ENCODE data around the gene PEDS1. TPM values are rescaled to one million over a fixed set of nuclear protein-coding genes. Genes with fewer than 3 reads are reported as not detected.

PEDS1 gene
- total RNA-seq, 1 donor from 2014 or later: 39.7 TPM

DNA sequence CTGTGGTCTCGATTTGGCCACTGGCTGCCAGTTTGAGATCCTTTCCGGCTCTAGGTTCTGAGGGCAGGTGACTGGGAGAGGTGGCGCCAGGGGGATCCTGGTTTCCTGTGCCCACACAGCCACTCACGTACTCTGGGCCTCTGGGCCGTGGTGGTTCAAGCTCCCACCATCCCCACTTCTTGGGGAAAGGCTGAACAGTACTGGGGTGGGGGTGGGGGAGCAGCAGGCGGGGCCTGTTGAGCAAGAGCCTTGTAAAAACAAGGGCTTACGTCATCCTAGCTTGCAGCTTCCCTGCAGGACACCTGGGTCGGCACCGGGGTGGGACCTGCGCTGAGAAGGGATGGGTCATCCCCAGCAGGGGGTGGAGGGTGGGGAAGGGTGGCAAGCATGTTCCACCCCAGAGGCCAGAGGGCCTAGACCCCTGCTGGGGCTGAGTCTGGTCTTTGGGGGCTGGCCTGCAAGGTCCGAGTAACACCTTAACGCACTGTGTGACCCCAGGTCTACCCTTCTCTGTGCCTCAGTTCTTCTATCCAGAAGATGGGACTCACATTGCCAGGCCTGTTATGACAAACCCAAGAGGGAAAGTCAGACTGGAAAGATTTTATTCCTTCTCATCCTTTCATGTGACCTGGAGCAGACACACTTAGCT is 34.0 kb upstream of the PEDS1 start:
- no peaks in the 10 kb centered on the region for H3K9me3 Mint-ChIP-seq (ENCODE audit: unreplicated experiment)
- no peak overlapping the region for H3K27ac Mint-ChIP-seq (ENCODE audit: unreplicated experiment)
- H3K27me3 Mint-ChIP-seq (ENCODE audit: unreplicated experiment): peaks cover 8% of the 10 kb centered on the region
- peaks cover 8% of the 10 kb centered on the region for H3K4me1 Mint-ChIP-seq (ENCODE audit: unreplicated experiment)
- TF ChIP-seq, protein P1, sequence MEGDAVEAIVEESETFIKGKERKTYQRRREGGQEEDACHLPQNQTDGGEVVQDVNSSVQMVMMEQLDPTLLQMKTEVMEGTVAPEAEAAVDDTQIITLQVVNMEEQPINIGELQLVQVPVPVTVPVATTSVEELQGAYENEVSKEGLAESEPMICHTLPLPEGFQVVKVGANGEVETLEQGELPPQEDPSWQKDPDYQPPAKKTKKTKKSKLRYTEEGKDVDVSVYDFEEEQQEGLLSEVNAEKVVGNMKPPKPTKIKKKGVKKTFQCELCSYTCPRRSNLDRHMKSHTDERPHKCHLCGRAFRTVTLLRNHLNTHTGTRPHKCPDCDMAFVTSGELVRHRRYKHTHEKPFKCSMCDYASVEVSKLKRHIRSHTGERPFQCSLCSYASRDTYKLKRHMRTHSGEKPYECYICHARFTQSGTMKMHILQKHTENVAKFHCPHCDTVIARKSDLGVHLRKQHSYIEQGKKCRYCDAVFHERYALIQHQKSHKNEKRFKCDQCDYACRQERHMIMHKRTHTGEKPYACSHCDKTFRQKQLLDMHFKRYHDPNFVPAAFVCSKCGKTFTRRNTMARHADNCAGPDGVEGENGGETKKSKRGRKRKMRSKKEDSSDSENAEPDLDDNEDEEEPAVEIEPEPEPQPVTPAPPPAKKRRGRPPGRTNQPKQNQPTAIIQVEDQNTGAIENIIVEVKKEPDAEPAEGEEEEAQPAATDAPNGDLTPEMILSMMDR (IDR thresholded peaks at IDR 0.05; ENCODE audit: unreplicated experiment): no peak
- H3K36me3 Mint-ChIP-seq (ENCODE audit: low read depth, unreplicated experiment): peaks cover 3% of the 10 kb centered on the region
- H3K4me3 Mint-ChIP-seq (ENCODE audit: unreplicated experiment): no peak overlapping the region
- no peak for DNase-seq (ENCODE audit: low spot score)

DNA sequence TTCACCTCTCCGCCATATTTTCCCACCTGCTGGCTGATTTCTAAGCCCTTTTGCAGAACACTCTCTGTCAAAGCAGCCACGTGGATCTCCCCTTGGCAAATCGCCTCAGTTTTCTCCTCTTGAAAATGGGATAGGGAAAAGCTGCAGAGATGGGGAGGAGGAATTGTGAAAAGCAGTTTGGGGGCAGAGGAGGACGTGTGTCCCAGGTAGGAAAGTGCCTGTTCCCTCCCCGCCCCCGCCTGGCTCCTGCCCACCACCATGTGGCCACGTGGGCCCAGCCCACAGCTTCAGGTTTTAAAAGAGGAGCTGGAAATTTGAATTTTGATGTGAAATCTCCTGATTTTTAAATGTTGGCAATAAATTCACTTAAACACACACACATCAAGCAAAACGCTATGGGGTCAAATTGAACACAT is 33.5 kb upstream of the PEDS1 start:
- peaks cover 5% of the 10 kb centered on the region for H3K4me1 Mint-ChIP-seq (ENCODE audit: unreplicated experiment)
- H3K36me3 Mint-ChIP-seq (ENCODE audit: low read depth, unreplicated experiment): no peaks in the 10 kb centered on the region
- H3K4me3 Mint-ChIP-seq (ENCODE audit: unreplicated experiment): no peak overlapping the region
- H3K9me3 Mint-ChIP-seq (ENCODE audit: unreplicated experiment): no peaks in the 10 kb centered on the region
- no peak for DNase-seq (ENCODE audit: low spot score)
- TF ChIP-seq, protein P1 (IDR thresholded peaks at IDR 0.05; ENCODE audit: unreplicated experiment): no peak
- no peak overlapping the region for H3K27ac Mint-ChIP-seq (ENCODE audit: unreplicated experiment)
- peaks cover 8% of the 10 kb centered on the region for H3K27me3 Mint-ChIP-seq (ENCODE audit: unreplicated experiment)

DNA sequence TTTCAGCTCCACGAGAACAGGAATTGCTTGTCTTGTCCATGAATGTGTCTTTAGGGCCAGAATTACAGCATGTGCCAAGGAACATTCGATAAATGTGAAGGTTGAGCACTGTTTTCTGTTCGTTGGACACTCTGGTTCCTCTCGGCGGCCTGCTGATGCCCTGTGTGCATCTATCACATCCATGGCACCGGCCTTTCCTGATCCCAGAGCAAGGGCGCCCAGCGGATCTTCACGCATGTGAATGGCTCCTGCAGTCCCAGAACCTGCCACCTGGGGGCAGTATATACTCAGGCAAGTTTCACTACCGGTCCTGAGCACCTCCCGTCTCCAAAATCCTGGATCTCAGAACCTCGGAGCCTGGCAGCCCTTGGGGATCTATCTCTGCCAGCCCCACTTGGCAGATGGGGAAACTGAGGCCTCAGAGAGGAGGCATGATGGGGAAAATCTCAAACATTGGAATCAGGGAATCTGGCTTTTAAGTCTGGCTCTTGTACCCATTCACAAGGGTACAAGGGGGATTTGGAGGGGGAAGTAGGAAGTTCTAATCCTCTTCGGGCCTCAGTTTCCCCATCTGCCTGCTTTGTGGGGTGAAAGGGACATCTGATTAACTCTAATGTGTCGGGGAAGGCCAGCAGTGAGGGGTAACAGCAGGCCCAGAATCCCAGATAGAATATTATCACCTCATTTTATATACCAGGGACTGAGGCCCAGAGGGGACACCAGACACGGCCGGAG is 32.8 kb upstream of the PEDS1 start:
- Mint-ChIP-seq H3K36me3 (ENCODE audit: low read depth, unreplicated experiment) (no peaks in the 10 kb centered on the region), H3K9me3 (ENCODE audit: unreplicated experiment) (no peaks in the 10 kb centered on the region), H3K27me3 (ENCODE audit: unreplicated experiment) (peaks cover 8% of the 10 kb centered on the region), H3K27ac (ENCODE audit: unreplicated experiment) (no peak overlapping the region), H3K4me3 (ENCODE audit: unreplicated experiment) (no peak overlapping the region), H3K4me1 (ENCODE audit: unreplicated experiment) (peaks cover 5% of the 10 kb centered on the region)
- DNase-seq (ENCODE audit: low spot score): peak; percentile 97
- TF ChIP-seq, protein P1 (IDR thresholded peaks at IDR 0.05; ENCODE audit: unreplicated experiment): peak; percentile 97

DNA sequence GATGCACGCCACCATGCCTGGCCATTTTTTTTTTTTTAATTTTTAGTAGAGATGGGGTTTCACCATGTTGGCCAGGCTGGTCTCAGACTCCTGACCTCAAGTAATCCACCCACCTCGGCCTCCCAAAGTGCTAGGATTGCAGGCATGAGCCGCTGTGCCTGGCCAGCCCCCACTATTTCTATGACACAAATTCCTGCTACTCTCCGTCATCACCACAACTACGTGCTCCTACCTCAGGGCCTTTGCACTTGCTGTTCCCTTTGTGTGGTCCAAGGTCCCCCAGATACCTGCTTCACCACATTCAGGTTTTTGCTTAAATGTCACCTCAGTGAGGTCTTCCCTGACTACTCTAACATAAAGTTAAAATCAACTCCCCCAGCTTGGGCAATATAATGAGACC is 31.9 kb upstream of the PEDS1 start:
- DNase-seq (ENCODE audit: low spot score): no peak
- Mint-ChIP-seq H3K4me1 (ENCODE audit: unreplicated experiment) (peaks cover 5% of the 10 kb centered on the region), H3K36me3 (ENCODE audit: low read depth, unreplicated experiment) (no peaks in the 10 kb centered on the region), H3K4me3 (ENCODE audit: unreplicated experiment) (no peak overlapping the region), H3K27ac (ENCODE audit: unreplicated experiment) (no peak overlapping the region), H3K9me3 (ENCODE audit: unreplicated experiment) (no peaks in the 10 kb centered on the region), H3K27me3 (ENCODE audit: unreplicated experiment) (peaks cover 8% of the 10 kb centered on the region)
- TF ChIP-seq, protein P1 (IDR thresholded peaks at IDR 0.05; ENCODE audit: unreplicated experiment): no peak

DNA sequence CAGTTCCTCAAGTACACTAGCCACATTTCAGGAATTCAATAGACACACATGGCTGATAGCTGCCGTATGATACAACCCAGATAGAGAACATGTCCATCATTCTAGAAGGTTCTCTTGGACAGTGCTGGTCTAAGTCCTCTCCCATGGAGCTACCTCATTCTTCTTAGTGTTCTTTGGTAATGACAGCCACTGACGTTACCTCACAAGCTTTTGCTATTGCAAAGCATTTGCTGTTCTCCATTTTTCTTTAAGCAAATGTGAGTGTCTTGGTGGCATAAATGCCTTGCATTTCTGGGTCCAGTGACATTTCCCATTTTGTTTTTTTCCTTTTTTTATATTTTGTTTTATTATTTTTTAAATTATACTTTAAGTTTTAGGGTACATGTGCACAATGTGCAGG is 28.8 kb upstream of the PEDS1 start:
- Mint-ChIP-seq H3K27ac (ENCODE audit: unreplicated experiment) (no peak overlapping the region), H3K36me3 (ENCODE audit: low read depth, unreplicated experiment) (no peaks in the 10 kb centered on the region), H3K4me1 (ENCODE audit: unreplicated experiment) (peaks cover 5% of the 10 kb centered on the region), H3K9me3 (ENCODE audit: unreplicated experiment) (no peaks in the 10 kb centered on the region), H3K4me3 (ENCODE audit: unreplicated experiment) (no peak overlapping the region), H3K27me3 (ENCODE audit: unreplicated experiment) (peaks cover 2% of the 10 kb centered on the region)
- DNase-seq (ENCODE audit: low spot score): no peak
- TF ChIP-seq, protein P1 (IDR thresholded peaks at IDR 0.05; ENCODE audit: unreplicated experiment): no peak

Data from endothelial cell (in vitro differentiated cells).